Spinal cord (tissue), 10 donors: Measurements from ENCODE around the gene TCF12. TPM values are rescaled to one million over a fixed set of nuclear protein-coding genes. Genes with fewer than 3 reads are reported as not detected.

Experiments
- DNase-seq, 6 donors: peaks; one replicate each; pipeline versions ENCODE4 v3.0.0 to v3.0.0-alpha.2; 2013 to 2015; ENCODE audit warnings: low spot score in 6 of 6, low read depth in 4 of 6
- H3K27ac ChIP-seq: one replicate; pipeline ENCODE4 v1.5.1; 2013; ENCODE audit warnings: low read depth, low read length, control low read depth
- H3K27me3 ChIP-seq: one replicate; pipeline ENCODE4 v1.6.1; 2013; ENCODE audit warnings: low read length; ENCODE audit not compliant: control insufficient read depth, insufficient read depth
- H3K36me3 ChIP-seq: one replicate; pipeline ENCODE4 v1.6.1; 2013; ENCODE audit warnings: low read length; ENCODE audit not compliant: control insufficient read depth, insufficient read depth
- H3K4me1 ChIP-seq: one replicate; pipeline ENCODE4 v1.6.1; 2013; ENCODE audit warnings: low read length; ENCODE audit not compliant: control insufficient read depth, insufficient read depth
- H3K4me3 ChIP-seq: one replicate; pipeline ENCODE4 v1.5.1; 2013; ENCODE audit warnings: low read depth, low read length, control low read depth
- H3K9me3 ChIP-seq: one replicate; pipeline ENCODE4 v1.6.1; 2013; ENCODE audit warnings: low read length; ENCODE audit not compliant: control insufficient read depth, insufficient read depth
- WGBS: methylation state at CpG from one replicate; pipeline ENCODE4 v1.1.5; 2013; ENCODE audit warnings: missing lambda C conversion rate; ENCODE audit not compliant: insufficient coverage; 5-methylcytosine and 5-hydroxymethylcytosine counted together
- polyA plus RNA-seq, 2 donors: library from polyadenylated mRNA; unstranded; fragments of 120-200 nt; gene quantifications; one replicate each; pipeline ENCODE4 v1.2.1, GENCODE V29; 2013; ENCODE audit not compliant: insufficient read length in 2 of 2
- total RNA-seq, 2 donors: library from RNA; depleted of rRNA in 1 of 2; stranded (reverse); fragments of 120-200 nt in 1 of 2; fragments of >200 nt in 1 of 2; gene quantifications; one replicate each; pipeline versions ENCODE4 v1.2.3 to v1.2.4, GENCODE V29; 2013 to 2014
- donor health status: healthy.

The TCF12 gene
- total and polyA plus RNA-seq, 4 donors: 88.8 to 183 (median 135) TPM

GRCh38 chr15:57061281-57061680 lies 142.8 kb downstream of the TCF12 start:
- Histone ChIP-seq H3K27ac (no peak overlapping the region), H3K4me3 (no peak overlapping the region), H3K9me3 (no peaks in the 10 kb centered on the region), H3K4me1 (no peaks in the 10 kb centered on the region), H3K27me3 (no peaks in the 10 kb centered on the region), H3K36me3 (no peaks in the 10 kb centered on the region)
- WGBS: no CpG with 5 or more reads among the region's 2 CpGs
- no peak for DNase-seq

- Histone ChIP-seq H3K27ac (no peak overlapping the region), H3K4me1 (no peaks in the 10 kb centered on the region), H3K27me3 (no peaks in the 10 kb centered on the region), H3K4me3 (no peak overlapping the region), H3K9me3 (no peaks in the 10 kb centered on the region), H3K36me3 (no peaks in the 10 kb centered on the region)
- no CpG with 5 or more reads among the region's 2 CpGs for WGBS
- no peak for DNase-seq
Observed at GRCh38 chr15:57061696-57062095, 143.3 kb downstream of the TCF12 start.

- no peak overlapping the region for H3K4me3 ChIP-seq
- H3K36me3 ChIP-seq: no peaks in the 10 kb centered on the region
- no peak overlapping the region for H3K27ac ChIP-seq
- no peak for DNase-seq
- no peaks in the 10 kb centered on the region for H3K4me1 ChIP-seq
- H3K27me3 ChIP-seq: no peaks in the 10 kb centered on the region
- no peaks in the 10 kb centered on the region for H3K9me3 ChIP-seq
Observed at GRCh38 chr15:57064033-57064432, 145.6 kb downstream of the TCF12 start.

GRCh38 chr15:57069423-57069822 lies 151.0 kb downstream of the TCF12 start:
- no peak for DNase-seq
- Histone ChIP-seq H3K9me3 (no peaks in the 10 kb centered on the region), H3K4me1 (no peaks in the 10 kb centered on the region), H3K27ac (no peak overlapping the region), H3K36me3 (no peaks in the 10 kb centered on the region), H3K4me3 (no peak overlapping the region), H3K27me3 (no peaks in the 10 kb centered on the region)
- WGBS: no CpG with 5 or more reads among the region's 2 CpGs

GRCh38 chr15:57070674-57071073 lies 152.2 kb downstream of the TCF12 start:
- no peak overlapping the region for H3K27ac ChIP-seq
- no peaks in the 10 kb centered on the region for H3K4me1 ChIP-seq
- no peaks in the 10 kb centered on the region for H3K27me3 ChIP-seq
- no peak for DNase-seq
- H3K36me3 ChIP-seq: no peaks in the 10 kb centered on the region
- WGBS: no CpG with 5 or more reads among the region's 1 CpG
- no peak overlapping the region for H3K4me3 ChIP-seq
- H3K9me3 ChIP-seq: no peaks in the 10 kb centered on the region

- peak in 2 of 6 donors; percentile 17 to 42 for DNase-seq
- no peaks in the 10 kb centered on the region for H3K4me1 ChIP-seq
- H3K27me3 ChIP-seq: no peaks in the 10 kb centered on the region
- no CpG with 5 or more reads among the region's 5 CpGs for WGBS
- H3K36me3 ChIP-seq: no peaks in the 10 kb centered on the region
- no peaks in the 10 kb centered on the region for H3K9me3 ChIP-seq
- H3K4me3 ChIP-seq: no peak overlapping the region
- no peak overlapping the region for H3K27ac ChIP-seq
Observed at GRCh38 chr15:57079446-57079845, 161.0 kb downstream of the TCF12 start.

GRCh38 chr15:57079931-57080620 lies 161.6 kb downstream of the TCF12 start:
- H3K4me1 ChIP-seq: no peaks in the 10 kb centered on the region
- DNase-seq: peak in 3 of 6 donors; percentile 12 to 68 (median 31)
- no peak overlapping the region for H3K27ac ChIP-seq
- 6% methylated on average over 2 of the region's 4 CpGs for WGBS
- no peak overlapping the region for H3K4me3 ChIP-seq
- no peaks in the 10 kb centered on the region for H3K27me3 ChIP-seq
- no peaks in the 10 kb centered on the region for H3K9me3 ChIP-seq
- no peaks in the 10 kb centered on the region for H3K36me3 ChIP-seq

- 80% methylated on average over 1 of the region's 3 CpGs for WGBS
- no peak for DNase-seq
- Histone ChIP-seq H3K27ac (no peak overlapping the region), H3K4me3 (no peak overlapping the region), H3K36me3 (no peaks in the 10 kb centered on the region), H3K4me1 (no peaks in the 10 kb centered on the region), H3K27me3 (no peaks in the 10 kb centered on the region), H3K9me3 (no peaks in the 10 kb centered on the region)
Observed at GRCh38 chr15:57082054-57082728, 163.7 kb downstream of the TCF12 start.

GRCh38 chr15:57084192-57084591 lies 165.7 kb downstream of the TCF12 start:
- WGBS: 90% methylated on average over 1 of the region's 3 CpGs
- Histone ChIP-seq H3K27me3 (no peaks in the 10 kb centered on the region), H3K27ac (no peak overlapping the region), H3K36me3 (no peaks in the 10 kb centered on the region), H3K9me3 (no peaks in the 10 kb centered on the region), H3K4me3 (no peak overlapping the region), H3K4me1 (no peaks in the 10 kb centered on the region)
- no peak for DNase-seq

GRCh38 chr15:57085267-57085666 lies 166.8 kb downstream of the TCF12 start:
- H3K4me3 ChIP-seq: no peak overlapping the region
- DNase-seq: no peak
- WGBS: no CpG with 5 or more reads among the region's 4 CpGs
- no peaks in the 10 kb centered on the region for H3K9me3 ChIP-seq
- peaks cover 4% of the 10 kb centered on the region for H3K4me1 ChIP-seq
- no peaks in the 10 kb centered on the region for H3K36me3 ChIP-seq
- no peak overlapping the region for H3K27ac ChIP-seq
- no peaks in the 10 kb centered on the region for H3K27me3 ChIP-seq
